DOHH2 (cell line): ENCODE measurements around the gene MICAL2.

Experiments
- H3F3A ChIP-seq: fragments of 200-600 bp; sonication (generic), shearing (Covaris generic); 2 replicates; pipeline ENCODE4 v1.6.0; 2016; ENCODE audit warnings: antibody characterized with exemption, mild to moderate bottlenecking; ENCODE audit not compliant: control insufficient read depth, insufficient read depth
- H3K27ac ChIP-seq: fragments of 200-600 bp; sonication (generic); 2 replicates; pipeline ENCODE4 v1.5.1; 2014; ENCODE audit warnings: low read depth, mild to moderate bottlenecking, low read length, moderate library complexity
- H3K27me3 ChIP-seq: fragments of 200-600 bp; sonication (generic); 2 replicates; pipeline ENCODE4 v1.6.1; 2014; ENCODE audit warnings: mild to moderate bottlenecking, low read length, mixed read lengths; ENCODE audit not compliant: control insufficient read depth
- H3K36me3 ChIP-seq: fragments of 200-600 bp; sonication (generic); 2 replicates; pipeline ENCODE4 v1.6.1; 2014; ENCODE audit warnings: mild to moderate bottlenecking, low read length, moderate library complexity, mixed read lengths; ENCODE audit not compliant: control insufficient read depth
- H3K4me1 ChIP-seq: fragments of 200-600 bp; sonication (generic); 2 replicates; pipeline ENCODE4 v1.6.1; 2014; ENCODE audit warnings: mild to moderate bottlenecking, low read length, mixed read lengths; ENCODE audit not compliant: control insufficient read depth
- H3K4me2 ChIP-seq: fragments of 200-600 bp; sonication (generic); 2 replicates; pipeline ENCODE4 v1.6.0; 2014; ENCODE audit warnings: mild to moderate bottlenecking, low read length, moderate library complexity
- H3K4me3 ChIP-seq: fragments of 200-600 bp; sonication (generic); 2 replicates; pipeline ENCODE4 v1.5.1; 2014; ENCODE audit warnings: mild to moderate bottlenecking, low read length, mixed read lengths
- H3K79me2 ChIP-seq: fragments of 200-600 bp; sonication (generic); 2 replicates; pipeline ENCODE4 v1.6.1; 2014; ENCODE audit warnings: mild to moderate bottlenecking, low read length, mixed read lengths; ENCODE audit not compliant: control insufficient read depth
- H3K9me2 ChIP-seq: fragments of 200-600 bp; sonication (generic); replicated peaks from 2 replicates; pipeline ENCODE4 v1.6.1; 2014; ENCODE audit warnings: mild to moderate bottlenecking, low read length, mixed read lengths; ENCODE audit not compliant: control insufficient read depth
- H3K9me3 ChIP-seq: fragments of 200-600 bp; sonication (generic); 2 replicates; pipeline ENCODE4 v1.6.1; 2014; ENCODE audit warnings: antibody characterized with exemption, low read length, mixed read lengths; ENCODE audit not compliant: control insufficient read depth, insufficient read depth
- H4K20me1 ChIP-seq: fragments of 200-600 bp; sonication (generic); 2 replicates; pipeline ENCODE4 v1.6.0; 2014; ENCODE audit warnings: low read depth, mild to moderate bottlenecking, antibody characterized with exemption, low read length, moderate library complexity; ENCODE audit not compliant: control insufficient read depth, insufficient read depth
- CTCF ChIP-seq: fragments of 200-600 bp; sonication (generic); IDR thresholded peaks from one replicate; pipeline ENCODE4 v1.5.1; 2014; ENCODE audit warnings: antibody characterized with exemption, mild to moderate bottlenecking, low read depth, low read length; ENCODE audit not compliant: poor library complexity, severe bottlenecking
- EZH2phosphoT487 ChIP-seq: fragments of 200-600 bp; sonication (generic); IDR thresholded peaks from 2 replicates; pipeline ENCODE4 v1.6.1; 2017; ENCODE audit warnings: borderline replicate concordance, mild to moderate bottlenecking, antibody characterized with exemption, low read length, moderate library complexity, mixed read lengths

The MICAL2 gene

DNA sequence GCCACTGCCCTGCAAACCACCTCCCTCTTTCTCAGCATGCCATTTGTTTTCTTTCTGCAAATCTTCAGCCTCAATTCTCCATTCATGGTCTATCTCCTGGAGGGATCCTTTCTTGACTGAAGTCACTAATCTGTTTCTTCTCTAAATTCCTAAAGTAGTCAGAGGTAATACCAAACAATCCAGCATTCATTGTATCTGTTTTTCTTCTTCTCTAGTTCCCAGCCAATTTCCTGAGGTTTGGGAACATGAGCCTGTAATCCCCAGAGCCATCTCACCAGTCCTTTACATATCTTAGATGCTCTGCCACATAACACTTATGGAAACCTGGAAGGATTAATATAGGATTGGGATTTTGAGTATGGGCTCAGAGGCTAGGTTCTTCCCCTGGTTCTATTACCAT lies 86.5 kb downstream of the MICAL2 start:
- Histone ChIP-seq H3K27ac (no peak overlapping the region), H3K36me3 (no peaks in the 10 kb centered on the region), H4K20me1 (no peaks in the 10 kb centered on the region), H3K4me2 (no peak overlapping the region), H3K9me3 (no peaks in the 10 kb centered on the region), H3K4me1 (no peaks in the 10 kb centered on the region), H3K79me2 (no peaks in the 10 kb centered on the region), H3K27me3 (no peaks in the 10 kb centered on the region), H3K9me2 (no peaks in the 10 kb centered on the region), H3F3A (no peaks in the 10 kb centered on the region), H3K4me3 (no peak overlapping the region)
- TF ChIP-seq CTCF (no peak), EZH2phosphoT487 (no peak)

GRCh38 chr11:12198251-12199222 lies 88.1 kb downstream of the MICAL2 start:
- Histone ChIP-seq H3K4me2 (no peak overlapping the region), H3K79me2 (no peaks in the 10 kb centered on the region), H3K4me1 (no peaks in the 10 kb centered on the region), H3K4me3 (no peak overlapping the region), H3K9me2 (no peaks in the 10 kb centered on the region), H3K36me3 (no peaks in the 10 kb centered on the region), H3K9me3 (no peaks in the 10 kb centered on the region), H3K27me3 (no peaks in the 10 kb centered on the region), H3K27ac (no peak overlapping the region), H3F3A (no peaks in the 10 kb centered on the region), H4K20me1 (no peaks in the 10 kb centered on the region)
- TF ChIP-seq CTCF: no peak
- TF ChIP-seq EZH2phosphoT487: no peak

DNA sequence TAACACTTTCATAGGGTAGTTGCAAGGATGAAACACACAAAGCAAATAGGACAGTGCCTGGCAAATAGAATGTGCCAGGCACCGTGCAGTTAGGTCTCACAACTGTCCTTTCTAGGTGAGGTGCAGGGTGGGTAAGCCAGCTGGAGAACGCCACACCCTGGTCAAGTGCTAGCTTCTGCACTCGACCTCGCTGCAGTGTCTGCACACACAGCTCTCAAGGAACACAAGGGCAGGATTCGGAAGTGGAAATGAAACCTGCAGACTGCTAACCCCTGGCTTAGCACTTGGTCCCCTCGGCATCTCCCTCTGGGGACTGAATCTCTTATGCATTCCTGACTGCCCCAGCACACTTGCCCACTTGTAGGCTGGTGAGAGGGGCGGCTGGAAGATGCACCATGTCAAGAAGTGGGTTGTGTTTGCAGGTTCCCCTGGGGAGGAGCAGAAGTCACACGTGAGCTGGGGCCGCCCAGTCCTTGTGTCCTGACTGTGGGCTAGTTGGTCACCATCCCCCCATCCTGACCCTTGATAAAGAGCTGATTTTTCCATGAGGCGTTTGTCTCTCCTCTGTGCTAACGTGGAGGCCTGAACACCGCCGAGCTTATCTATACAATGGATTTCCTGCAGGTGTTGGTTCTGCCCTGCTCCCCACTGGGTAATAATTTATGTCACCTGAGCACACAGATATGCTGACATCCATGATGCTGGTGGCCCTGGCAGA lies 89.0 kb downstream of the MICAL2 start:
- TF ChIP-seq CTCF: no peak
- no peak for TF ChIP-seq EZH2phosphoT487
- Histone ChIP-seq H3K4me1 (no peaks in the 10 kb centered on the region), H3K36me3 (no peaks in the 10 kb centered on the region), H3K79me2 (no peaks in the 10 kb centered on the region), H3K4me3 (no peak overlapping the region), H3K4me2 (no peak overlapping the region), H3K27me3 (no peaks in the 10 kb centered on the region), H4K20me1 (no peaks in the 10 kb centered on the region), H3K9me3 (no peaks in the 10 kb centered on the region), H3K9me2 (no peaks in the 10 kb centered on the region), H3F3A (no peaks in the 10 kb centered on the region), H3K27ac (no peak overlapping the region)
